ENCODE results near the gene CNTRL.
A peak's percentile ranks its signal among the peaks of the same experiment; 100 is the strongest.

Gene CNTRL

GRCh38 chr9:121179930-121180681 is 105.4 kb downstream of the CNTRL start:
- TF ChIP-seq CEBPB (IDR thresholded peaks at IDR 0.05) (no peak), FOXM1 (IDR thresholded peaks at IDR 0.05; ENCODE audit: borderline replicate concordance, low read depth) (no peak), TEAD4 (IDR thresholded peaks at IDR 0.05) (no peak), TAF1 (IDR thresholded peaks at IDR 0.05; ENCODE audit: low read depth) (no peak), NFIC (IDR thresholded peaks at IDR 0.05) (no peak), ZBTB7A (IDR thresholded peaks at IDR 0.05; ENCODE audit: low read depth) (no peak), REST (IDR thresholded peaks at IDR 0.05; ENCODE audit: low read depth) (no peak), MAX (IDR thresholded peaks at IDR 0.05) (no peak), TCF12 (IDR thresholded peaks at IDR 0.05; ENCODE audit: low read depth) (no peak), USF1 (IDR thresholded peaks at IDR 0.05) (no peak), EP300 (IDR thresholded peaks at IDR 0.05; ENCODE audit: borderline replicate concordance) (no peak), YY1 (IDR thresholded peaks at IDR 0.05; ENCODE audit: low read depth) (no peak), EGR1 (IDR thresholded peaks at IDR 0.05) (no peak)

GRCh38 chr9:121182101-121182836 is 107.5 kb downstream of the CNTRL start:
- TF ChIP-seq TEAD4 (IDR thresholded peaks at IDR 0.05) (no peak), RAD21 (IDR thresholded peaks at IDR 0.05; ENCODE audit: low read depth) (no peak), EGR1 (IDR thresholded peaks at IDR 0.05) (no peak), NFIC (IDR thresholded peaks at IDR 0.05) (no peak), CEBPB (IDR thresholded peaks at IDR 0.05) (no peak)

- TF ChIP-seq EP300 (IDR thresholded peaks at IDR 0.05; ENCODE audit: borderline replicate concordance) (no peak), TEAD4 (IDR thresholded peaks at IDR 0.05) (peak; percentile 46; the same call in 1 of the 2 replicates)
Measured at GRCh38 chr9:121182989-121183388, 108.2 kb downstream of the CNTRL start.

- no peak for TF ChIP-seq ZBTB7A (IDR thresholded peaks at IDR 0.05; ENCODE audit: low read depth)
- no peak for TF ChIP-seq REST (IDR thresholded peaks at IDR 0.05; ENCODE audit: low read depth)
- no peak for TF ChIP-seq YY1 (IDR thresholded peaks at IDR 0.05; ENCODE audit: low read depth)
- no peak for TF ChIP-seq TAF1 (IDR thresholded peaks at IDR 0.05; ENCODE audit: low read depth)
- no peak for TF ChIP-seq TEAD4 (IDR thresholded peaks at IDR 0.05)
- no peak for TF ChIP-seq FOXM1 (IDR thresholded peaks at IDR 0.05; ENCODE audit: borderline replicate concordance, low read depth)
- TF ChIP-seq CEBPB (IDR thresholded peaks at IDR 0.05) = no peak
- TF ChIP-seq EGR1 (IDR thresholded peaks at IDR 0.05) = no peak
- TF ChIP-seq NFIC (IDR thresholded peaks at IDR 0.05) = no peak
- TF ChIP-seq USF1 (IDR thresholded peaks at IDR 0.05) = no peak
- no peak for TF ChIP-seq CREB1 (IDR thresholded peaks at IDR 0.05; ENCODE audit: low read depth)
- TF ChIP-seq EP300 (IDR thresholded peaks at IDR 0.05; ENCODE audit: borderline replicate concordance) = no peak
- TF ChIP-seq TCF12 (IDR thresholded peaks at IDR 0.05; ENCODE audit: low read depth) = no peak
- no peak for TF ChIP-seq MAX (IDR thresholded peaks at IDR 0.05)
- TF ChIP-seq RAD21 (IDR thresholded peaks at IDR 0.05; ENCODE audit: low read depth) = no peak
Measured at GRCh38 chr9:121183666-121184423, 109.1 kb downstream of the CNTRL start.

GRCh38 chr9:121184463-121184862 is 109.7 kb downstream of the CNTRL start:
- no peak for TF ChIP-seq CEBPB (IDR thresholded peaks at IDR 0.05)
- no peak for TF ChIP-seq TCF12 (IDR thresholded peaks at IDR 0.05; ENCODE audit: low read depth)
- TF ChIP-seq NFIC (IDR thresholded peaks at IDR 0.05) = no peak
- no peak for TF ChIP-seq EGR1 (IDR thresholded peaks at IDR 0.05)
- TF ChIP-seq FOXM1 (IDR thresholded peaks at IDR 0.05; ENCODE audit: borderline replicate concordance, low read depth) = no peak
- no peak for TF ChIP-seq TAF1 (IDR thresholded peaks at IDR 0.05; ENCODE audit: low read depth)
- TF ChIP-seq RAD21 (IDR thresholded peaks at IDR 0.05; ENCODE audit: low read depth) = no peak
- no peak for TF ChIP-seq REST (IDR thresholded peaks at IDR 0.05; ENCODE audit: low read depth)
- TF ChIP-seq USF1 (IDR thresholded peaks at IDR 0.05) = no peak
- TF ChIP-seq YY1 (IDR thresholded peaks at IDR 0.05; ENCODE audit: low read depth) = no peak
- no peak for TF ChIP-seq TEAD4 (IDR thresholded peaks at IDR 0.05)
- no peak for TF ChIP-seq ZBTB7A (IDR thresholded peaks at IDR 0.05; ENCODE audit: low read depth)
- no peak for TF ChIP-seq EP300 (IDR thresholded peaks at IDR 0.05; ENCODE audit: borderline replicate concordance)
- TF ChIP-seq CREB1 (IDR thresholded peaks at IDR 0.05; ENCODE audit: low read depth) = no peak
- TF ChIP-seq MAX (IDR thresholded peaks at IDR 0.05) = no peak

Measured in Ishikawa (cell line).